ENCODE data around the gene IRF3.

Gene IRF3

GRCh38 chr19:49678985-49679770 is 13.5 kb upstream of the IRF3 start:
- WGBS (ENCODE audit: insufficient coverage, insufficient read length) = no CpG with 5 or more reads among the region's 12 CpGs
- DNase-seq (ENCODE audit: low read depth, low spot score) = no peak
- no peaks in the 10 kb centered on the region for H3K9me3 ChIP-seq (ENCODE audit: control insufficient read depth, insufficient read depth, low read length)
- no peak overlapping the region for H3K27ac ChIP-seq (ENCODE audit: low read length)
- no peaks in the 10 kb centered on the region for H3K27me3 ChIP-seq (ENCODE audit: control insufficient read depth, insufficient read depth, low read length)
- peaks cover 19% of the 10 kb centered on the region for H3K36me3 ChIP-seq (ENCODE audit: control insufficient read depth, insufficient read depth, low read length)
- H3K4me1 ChIP-seq (ENCODE audit: control insufficient read depth, insufficient read depth, low read length) = peaks cover 6% of the 10 kb centered on the region; the same call in 1 of the 2 replicates
- H3K4me3 ChIP-seq (ENCODE audit: low read length) = no peak overlapping the region

- Histone ChIP-seq H3K4me1 (ENCODE audit: control insufficient read depth, insufficient read depth, low read length) (peaks cover 6% of the 10 kb centered on the region; the same call in 1 of the 2 replicates), H3K4me3 (ENCODE audit: low read length) (peak overlapping the region; percentile 95), H3K27ac (ENCODE audit: low read length) (no peak overlapping the region), H3K27me3 (ENCODE audit: control insufficient read depth, insufficient read depth, low read length) (no peaks in the 10 kb centered on the region), H3K9me3 (ENCODE audit: control insufficient read depth, insufficient read depth, low read length) (no peaks in the 10 kb centered on the region), H3K36me3 (ENCODE audit: control insufficient read depth, insufficient read depth, low read length) (peaks cover 13% of the 10 kb centered on the region; the same call in 1 of the 2 replicates)
- WGBS (ENCODE audit: insufficient coverage, insufficient read length) = no CpG with 5 or more reads among the region's 21 CpGs
- DNase-seq (ENCODE audit: low read depth, low spot score) = no peak
These were observed 12.4 kb upstream of the IRF3 start for GRCh38 chr19:49677901-49678674.

GRCh38 chr19:49677231-49677900 is 11.7 kb upstream of the IRF3 start, which contains the start of gene PRMT1:
TSS of gene PRMT1 (plus strand) at chr19:49677271. CDS start at chr19:49677281, 10 bp downstream.
- no peaks in the 10 kb centered on the region for H3K27me3 ChIP-seq (ENCODE audit: control insufficient read depth, insufficient read depth, low read length)
- no CpG with 5 or more reads among the region's 57 CpGs for WGBS (ENCODE audit: insufficient coverage, insufficient read length)
- no peak for DNase-seq (ENCODE audit: low read depth, low spot score)

GRCh38 chr19:49676784-49677230 is 11.2 kb upstream of the IRF3 start:
- DNase-seq (ENCODE audit: low read depth, low spot score) = peak; percentile 100
- H3K9me3 ChIP-seq (ENCODE audit: control insufficient read depth, insufficient read depth, low read length) = no peaks in the 10 kb centered on the region
- H3K27me3 ChIP-seq (ENCODE audit: control insufficient read depth, insufficient read depth, low read length) = no peaks in the 10 kb centered on the region
- no peak overlapping the region for H3K27ac ChIP-seq (ENCODE audit: low read length)
- H3K4me3 ChIP-seq (ENCODE audit: low read length) = peak overlapping the region; percentile 95; the same call in 1 of the 2 replicates
- WGBS (ENCODE audit: insufficient coverage, insufficient read length) = no CpG with 5 or more reads among the region's 34 CpGs
- peaks cover 5% of the 10 kb centered on the region; the same call in 1 of the 2 replicates for H3K36me3 ChIP-seq (ENCODE audit: control insufficient read depth, insufficient read depth, low read length)
- peaks cover 6% of the 10 kb centered on the region; the same call in 1 of the 2 replicates for H3K4me1 ChIP-seq (ENCODE audit: control insufficient read depth, insufficient read depth, low read length)

More at GRCh38 chr19:49677231-49677900, 11.7 kb upstream of the IRF3 start, which contains the start of gene PRMT1:
- peaks cover 10% of the 10 kb centered on the region; the same call in 1 of the 2 replicates for H3K36me3 ChIP-seq (ENCODE audit: control insufficient read depth, insufficient read depth, low read length)
- peak within 1 kb of the TSS; percentile 95 for H3K4me3 ChIP-seq (ENCODE audit: low read length)
- H3K27ac ChIP-seq (ENCODE audit: low read length) = peak within 1 kb of the TSS; percentile 61
- H3K4me1 ChIP-seq (ENCODE audit: control insufficient read depth, insufficient read depth, low read length) = peaks cover 6% of the 10 kb centered on the region; the same call in 1 of the 2 replicates
- no peaks in the 10 kb centered on the region for H3K9me3 ChIP-seq (ENCODE audit: control insufficient read depth, insufficient read depth, low read length)

GRCh38 chr19:49676136-49676783 is 10.6 kb upstream of the IRF3 start:
- no peak for DNase-seq (ENCODE audit: low read depth, low spot score)
- no peaks in the 10 kb centered on the region for H3K27me3 ChIP-seq (ENCODE audit: control insufficient read depth, insufficient read depth, low read length)
- WGBS (ENCODE audit: insufficient coverage, insufficient read length) = no CpG with 5 or more reads among the region's 27 CpGs

GRCh38 chr19:49672131-49672919 is 6.7 kb upstream of the IRF3 start:
- peaks cover 12% of the 10 kb centered on the region for H3K36me3 ChIP-seq (ENCODE audit: control insufficient read depth, insufficient read depth, low read length)
- H3K27ac ChIP-seq (ENCODE audit: low read length) = no peak overlapping the region
- DNase-seq (ENCODE audit: low read depth, low spot score) = no peak
- no CpG with 5 or more reads among the region's 28 CpGs for WGBS (ENCODE audit: insufficient coverage, insufficient read length)
- H3K9me3 ChIP-seq (ENCODE audit: control insufficient read depth, insufficient read depth, low read length) = no peaks in the 10 kb centered on the region
- H3K4me3 ChIP-seq (ENCODE audit: low read length) = no peak overlapping the region
- H3K27me3 ChIP-seq (ENCODE audit: control insufficient read depth, insufficient read depth, low read length) = no peaks in the 10 kb centered on the region
- H3K4me1 ChIP-seq (ENCODE audit: control insufficient read depth, insufficient read depth, low read length) = peaks cover 2% of the 10 kb centered on the region; the same call in 1 of the 2 replicates

More at GRCh38 chr19:49676136-49676783, 10.6 kb upstream of the IRF3 start:
- H3K9me3 ChIP-seq (ENCODE audit: control insufficient read depth, insufficient read depth, low read length) = no peaks in the 10 kb centered on the region
- H3K27ac ChIP-seq (ENCODE audit: low read length) = peak overlapping the region; percentile 61
- H3K36me3 ChIP-seq (ENCODE audit: control insufficient read depth, insufficient read depth, low read length) = peaks cover 3% of the 10 kb centered on the region; the same call in 1 of the 2 replicates
- H3K4me3 ChIP-seq (ENCODE audit: low read length) = peak overlapping the region; percentile 69; the same call in 1 of the 2 replicates
- peaks cover 8% of the 10 kb centered on the region for H3K4me1 ChIP-seq (ENCODE audit: control insufficient read depth, insufficient read depth, low read length)

- Histone ChIP-seq H3K9me3 (ENCODE audit: control insufficient read depth, insufficient read depth, low read length) (no peaks in the 10 kb centered on the region), H3K4me3 (ENCODE audit: low read length) (no peak overlapping the region), H3K4me1 (ENCODE audit: control insufficient read depth, insufficient read depth, low read length) (peaks cover 2% of the 10 kb centered on the region; the same call in 1 of the 2 replicates), H3K27me3 (ENCODE audit: control insufficient read depth, insufficient read depth, low read length) (no peaks in the 10 kb centered on the region), H3K27ac (ENCODE audit: low read length) (no peak overlapping the region), H3K36me3 (ENCODE audit: control insufficient read depth, insufficient read depth, low read length) (peaks cover 12% of the 10 kb centered on the region)
- no peak for DNase-seq (ENCODE audit: low read depth, low spot score)
- WGBS (ENCODE audit: insufficient coverage, insufficient read length) = no CpG with 5 or more reads among the region's 3 CpGs
These were observed 3.9 kb upstream of the IRF3 start for GRCh38 chr19:49669516-49669915.

- H3K4me1 ChIP-seq (ENCODE audit: control insufficient read depth, insufficient read depth, low read length) = peaks cover 2% of the 10 kb centered on the region; the same call in 1 of the 2 replicates
- no peak for DNase-seq (ENCODE audit: low read depth, low spot score)
- no peak overlapping the region for H3K27ac ChIP-seq (ENCODE audit: low read length)
- no peaks in the 10 kb centered on the region for H3K9me3 ChIP-seq (ENCODE audit: control insufficient read depth, insufficient read depth, low read length)
- H3K4me3 ChIP-seq (ENCODE audit: low read length) = no peak overlapping the region
- no peaks in the 10 kb centered on the region for H3K27me3 ChIP-seq (ENCODE audit: control insufficient read depth, insufficient read depth, low read length)
- peaks cover 21% of the 10 kb centered on the region for H3K36me3 ChIP-seq (ENCODE audit: control insufficient read depth, insufficient read depth, low read length)
- WGBS (ENCODE audit: insufficient coverage, insufficient read length) = no CpG with 5 or more reads among the region's 2 CpGs
These were observed 1.8 kb upstream of the IRF3 start for GRCh38 chr19:49667473-49667872.

GRCh38 chr19:49666120-49666444 is 425 bp upstream of the IRF3 start:
- Histone ChIP-seq H3K9me3 (ENCODE audit: control insufficient read depth, insufficient read depth, low read length) (no peaks in the 10 kb centered on the region), H3K27me3 (ENCODE audit: control insufficient read depth, insufficient read depth, low read length) (no peaks in the 10 kb centered on the region), H3K27ac (ENCODE audit: low read length) (no peak overlapping the region), H3K4me1 (ENCODE audit: control insufficient read depth, insufficient read depth, low read length) (no peaks in the 10 kb centered on the region), H3K36me3 (ENCODE audit: control insufficient read depth, insufficient read depth, low read length) (peaks cover 32% of the 10 kb centered on the region), H3K4me3 (ENCODE audit: low read length) (peak overlapping the region; percentile 92; the same call in 1 of the 2 replicates)
- WGBS (ENCODE audit: insufficient coverage, insufficient read length) = no CpG with 5 or more reads among the region's 9 CpGs
- DNase-seq (ENCODE audit: low read depth, low spot score) = no peak

Data from iPS DF 6.9 (cell line).